RWPE2 (cell line): ENCODE results near the gene ORM2.
A peak's percentile ranks its signal among the peaks of the same experiment; 100 is the strongest.

ENCODE experiments used
- ATAC-seq: fragments of 200-7000 bp; cut with Tn5 transposase; 3 replicates; pipeline ENCODE4 v1.9.1; 2021; ENCODE audit warnings: low read depth
- DNase-seq: peaks from one replicate; pipeline ENCODE4 v3.0.0-alpha.2; 2020; ENCODE audit warnings: low spot score
- H3K27ac ChIP-seq: fragments of 450-650 bp; 2 replicates; pipeline ENCODE4 v1.5.1; 2017; ENCODE audit warnings: mild to moderate bottlenecking; ENCODE audit not compliant: poor library complexity, severe bottlenecking
- H3K27me3 ChIP-seq: fragments of 250-450 bp; sonication (Bioruptor Pico); 2 replicates; pipeline ENCODE4 v1.5.1; 2021; ENCODE audit warnings: mild to moderate bottlenecking, moderate library complexity; ENCODE audit not compliant: insufficient read depth, poor library complexity, severe bottlenecking
- H3K36me3 ChIP-seq: fragments of 250-450 bp; sonication (Bioruptor Pico); 2 replicates; pipeline ENCODE4 v1.5.1; 2020; ENCODE audit warnings: low read depth, mild to moderate bottlenecking, moderate library complexity
- H3K4me1 ChIP-seq: fragments of 250-450 bp; sonication (Bioruptor Pico); 2 replicates; pipeline ENCODE4 v1.5.1; 2021; ENCODE audit warnings: mild to moderate bottlenecking, moderate library complexity; ENCODE audit not compliant: insufficient read depth, poor library complexity, severe bottlenecking
- H3K4me3 ChIP-seq: fragments of 250-450 bp; sonication (Bioruptor Pico); 2 replicates; pipeline ENCODE4 v1.5.1; 2021; ENCODE audit warnings: mild to moderate bottlenecking, moderate library complexity; ENCODE audit not compliant: severe bottlenecking
- H3K9me3 ChIP-seq: fragments of 250-450 bp; sonication (Bioruptor Pico); 2 replicates; pipeline ENCODE4 v1.5.1; 2021; ENCODE audit warnings: mild to moderate bottlenecking, moderate library complexity; ENCODE audit not compliant: severe bottlenecking
- CTCF ChIP-seq: fragments of 450-650 bp; IDR thresholded peaks from one replicate; pipeline ENCODE4 v1.5.1; 2017; ENCODE audit warnings: mild to moderate bottlenecking, moderate library complexity; ENCODE audit not compliant: poor library complexity, severe bottlenecking

Gene ORM2

GRCh38 chr9:114357911-114358328, 28.3 kb downstream of the ORM2 start:
- TF ChIP-seq CTCF, result no peak
- H3K36me3 ChIP-seq, result peaks cover 19% of the 10 kb centered on the region
- no peak for DNase-seq

GRCh38 chr9:114359801-114360200, 30.1 kb downstream of the ORM2 start:
- Histone ChIP-seq H3K4me3 (no peak overlapping the region), H3K4me1 (peaks cover 8% of the 10 kb centered on the region), H3K9me3 (no peaks in the 10 kb centered on the region), H3K36me3 (peaks cover 19% of the 10 kb centered on the region), H3K27ac (no peak overlapping the region), H3K27me3 (no peaks in the 10 kb centered on the region)
- ATAC-seq (no peak), DNase-seq (no peak)
- TF ChIP-seq CTCF, result no peak

More at GRCh38 chr9:114357911-114358328, 28.3 kb downstream of the ORM2 start:
- no peak for ATAC-seq
- no peaks in the 10 kb centered on the region for H3K27me3 ChIP-seq
- H3K9me3 ChIP-seq, result no peaks in the 10 kb centered on the region
- no peak overlapping the region for H3K4me3 ChIP-seq
- H3K27ac ChIP-seq, result no peak overlapping the region
- no peaks in the 10 kb centered on the region for H3K4me1 ChIP-seq

- no peaks in the 10 kb centered on the region for H3K9me3 ChIP-seq
- DNase-seq (no peak), ATAC-seq (no peak)
- peaks cover 19% of the 10 kb centered on the region for H3K4me1 ChIP-seq
- TF ChIP-seq CTCF, result no peak
- no peaks in the 10 kb centered on the region for H3K27me3 ChIP-seq
- H3K36me3 ChIP-seq, result peaks cover 19% of the 10 kb centered on the region
- no peak overlapping the region for H3K4me3 ChIP-seq
- no peak overlapping the region for H3K27ac ChIP-seq
These were observed 31.9 kb downstream of the ORM2 start for GRCh38 chr9:114361542-114361941.

GRCh38 chr9:114362394-114362793, 32.7 kb downstream of the ORM2 start:
- H3K4me3 ChIP-seq, result no peak overlapping the region
- DNase-seq (no peak), ATAC-seq (no peak)
- peaks cover 17% of the 10 kb centered on the region for H3K36me3 ChIP-seq
- no peaks in the 10 kb centered on the region for H3K9me3 ChIP-seq
- H3K4me1 ChIP-seq, result peaks cover 23% of the 10 kb centered on the region
- TF ChIP-seq CTCF, result no peak
- no peaks in the 10 kb centered on the region for H3K27me3 ChIP-seq
- no peak overlapping the region for H3K27ac ChIP-seq

- no peak for TF ChIP-seq CTCF
- no peaks in the 10 kb centered on the region for H3K9me3 ChIP-seq
These were observed 33.8 kb downstream of the ORM2 start for GRCh38 chr9:114363424-114363823.

More at GRCh38 chr9:114363424-114363823, 33.8 kb downstream of the ORM2 start:
- DNase-seq, result no peak
- no peaks in the 10 kb centered on the region for H3K27me3 ChIP-seq
- peaks cover 23% of the 10 kb centered on the region for H3K4me1 ChIP-seq
- H3K27ac ChIP-seq, result peak overlapping the region; percentile 47
- H3K4me3 ChIP-seq, result no peak overlapping the region
- ATAC-seq, result no peak
- peaks cover 16% of the 10 kb centered on the region for H3K36me3 ChIP-seq
